GM12878 (cell line): ENCODE data around the gene SHLD1. TPM values are rescaled to one million over a fixed set of nuclear protein-coding genes. Genes with fewer than 3 reads are reported as not detected.

Experiments
- ATAC-seq: fragments of 200-7000 bp; cut with Tn5 transposase; 3 replicates; pipeline ENCODE4 v1.9.1; 2020; ENCODE audit warnings: mild to moderate bottlenecking, moderate library complexity
- BruUV-seq: library from RNA; stranded (reverse); fragments of 400-500 nt; replicated peaks from 2 replicates; lab custom pipeline; 2021; lab: Mats Ljungman, UMichigan
- CTCF ChIA-PET: fragments of 300-600 bp; sonication (Branson Sonifier 250); formaldehyde crosslinking; extraction: SDS; loops from one replicate; lab custom pipeline; 2021; ENCODE audit warnings: inconsistent platforms; lab: Yijun Ruan, JAX
- POLR2A ChIA-PET: fragments of 350-600 bp; formaldehyde crosslinking; extraction: SDS; loops from one replicate; lab custom pipeline; 2021; ENCODE audit warnings: inconsistent platforms; lab: Charles Lee
- RAD21 ChIA-PET: fragments of 300-600 bp; sonication (Branson Sonifier 250); formaldehyde crosslinking; loops from one replicate; lab custom pipeline; 2023; ENCODE audit warnings: antibody characterized with exemption; ENCODE audit not compliant: unreplicated experiment; lab: Charles Lee
- SMC1A ChIA-PET: fragments of 300-600 bp; sonication (Branson Sonifier 250); formaldehyde crosslinking; loops from one replicate; lab custom pipeline; 2023; ENCODE audit not compliant: unreplicated experiment, uncharacterized antibody; lab: Charles Lee
- DNase-seq: peaks from one replicate; pipeline ENCODE4 v3.0.0-alpha.2; 2011; ENCODE audit warnings: low read depth, low spot score
- FAIRE-seq: peaks from 3 replicates; lab custom pipeline; 2011; peaks lifted over from hg19 to GRCh38; lab: Jason Lieb, UNC
- H2AFZ ChIP-seq: 2 replicates; pipeline ENCODE4 v1.6.0; 2011; ENCODE audit warnings: low read depth, low read length, control low read depth; ENCODE audit not compliant: control insufficient read depth
- H3K27ac ChIP-seq: 2 replicates; pipeline ENCODE4 v1.5.1; 2011; ENCODE audit warnings: control low read depth; ENCODE audit not compliant: control insufficient read depth, insufficient read depth
- H3K27me3 ChIP-seq, 2 experiments: replicated peaks in 1 of 2; 2 replicates each; pipeline versions ENCODE4 v1.6.0 to v1.6.1; 2011; ENCODE audit warnings: low read length in 1 of 2; ENCODE audit not compliant: control insufficient read depth in 2 of 2, insufficient read depth in 2 of 2
- H3K36me3 ChIP-seq, 2 experiments: 2 replicates each; pipeline ENCODE4 v1.5.1; 2011; ENCODE audit warnings: low read length in 1 of 2; ENCODE audit not compliant: control insufficient read depth in 2 of 2, insufficient read depth in 2 of 2
- H3K4me1 ChIP-seq: 2 replicates; pipeline ENCODE4 v1.6.1; 2011; ENCODE audit warnings: mild to moderate bottlenecking, low read length, moderate library complexity, mixed read lengths; ENCODE audit not compliant: control insufficient read depth, insufficient read depth
- H3K4me2 ChIP-seq: 2 replicates; pipeline ENCODE4 v1.6.0; 2011; ENCODE audit warnings: control low read depth; ENCODE audit not compliant: control insufficient read depth, insufficient read depth
- H3K4me3 ChIP-seq: fragments of 200-600 bp; sonication (generic); 2 replicates; pipeline ENCODE4 v1.5.1; 2016
- H3K79me2 ChIP-seq: 2 replicates; pipeline ENCODE4 v1.6.0; 2011; ENCODE audit warnings: low read length; ENCODE audit not compliant: control insufficient read depth, insufficient read depth
- H3K9ac ChIP-seq: 2 replicates; pipeline ENCODE4 v1.8.0; 2011; ENCODE audit warnings: low read length, control low read depth, mixed read lengths; ENCODE audit not compliant: control insufficient read depth, insufficient read depth
- H3K9me3 ChIP-seq: replicated peaks from 3 replicates; pipeline ENCODE4 v1.5.1; 2011; ENCODE audit warnings: mild to moderate bottlenecking, low read length; ENCODE audit not compliant: control insufficient read depth, insufficient read depth
- H4K20me1 ChIP-seq: 2 replicates; pipeline ENCODE4 v1.6.0; 2011; ENCODE audit not compliant: control insufficient read depth, insufficient read depth
- CBFB ChIP-seq: IDR thresholded peaks from 2 replicates; pipeline ENCODE4 v1.6.1; 2016; ENCODE audit warnings: antibody characterized with exemption, low read depth
- CHD1 ChIP-seq: IDR thresholded peaks from 2 replicates; pipeline ENCODE4 v1.6.1; 2012; ENCODE audit warnings: low read depth, low read length, improper control_type of control experiment
- HDAC6 ChIP-seq: fragments of 200-600 bp; sonication (generic); IDR thresholded peaks from one replicate; pipeline ENCODE4 v1.8.0; 2017; ENCODE audit warnings: antibody characterized with exemption; ENCODE audit not compliant: unreplicated experiment
- IKZF1 ChIP-seq: fragments of 450-650 bp; conservative IDR thresholded peaks from 2 replicates; pipeline ENCODE4 v1.6.1; 2017; ENCODE audit warnings: antibody characterized with exemption, mild to moderate bottlenecking
- IRF4 ChIP-seq: IDR thresholded peaks from 2 replicates; pipeline ENCODE4 v1.6.1; 2011; ENCODE audit warnings: low read depth, low read length
- IRF5 ChIP-seq: fragments of 450-650 bp; IDR thresholded peaks from 2 replicates; pipeline ENCODE4 v1.6.1; 2017; ENCODE audit warnings: borderline replicate concordance
- MYB ChIP-seq: fragments of 150-350 bp; IDR thresholded peaks from 2 replicates; pipeline ENCODE4 v1.6.1; 2014; ENCODE audit warnings: mild to moderate bottlenecking, low read depth, low read length, borderline replicate concordance
- NFXL1 ChIP-seq: fragments of 450-650 bp; IDR thresholded peaks from 2 replicates; pipeline ENCODE4 v1.6.1; 2017; ENCODE audit warnings: antibody characterized with exemption, mild to moderate bottlenecking, borderline replicate concordance
- NFYA ChIP-seq: IDR thresholded peaks from 2 replicates; pipeline ENCODE4 v1.6.1; 2011; ENCODE audit warnings: low read depth, mild to moderate bottlenecking, low read length, improper control_type of control experiment, borderline replicate concordance
- NFYB ChIP-seq: IDR thresholded peaks from 2 replicates; pipeline ENCODE4 v1.6.1; 2011; ENCODE audit warnings: low read depth, mild to moderate bottlenecking, low read length, improper control_type of control experiment, moderate library complexity; ENCODE audit not compliant: insufficient read depth
- PBX3 ChIP-seq: IDR thresholded peaks from 2 replicates; pipeline ENCODE4 v1.6.1; 2011; ENCODE audit warnings: mild to moderate bottlenecking, low read depth, low read length, moderate library complexity; ENCODE audit not compliant: insufficient replicate concordance
- RUNX3 ChIP-seq: IDR thresholded peaks from 2 replicates; pipeline ENCODE4 v1.6.1; 2012; ENCODE audit warnings: low read length, inconsistent platforms
- SMAD5 ChIP-seq: IDR thresholded peaks from 2 replicates; pipeline ENCODE4 v1.6.1; 2016; ENCODE audit warnings: antibody characterized with exemption, low read depth
- SP1 ChIP-seq: IDR thresholded peaks from one replicate; pipeline ENCODE4 v1.6.1; 2011; ENCODE audit warnings: low read depth, low read length
- TAF1 ChIP-seq: IDR thresholded peaks from 2 replicates; pipeline ENCODE4 v1.6.1; 2011; ENCODE audit warnings: mild to moderate bottlenecking, low read depth, low read length, borderline replicate concordance
- TCF7 ChIP-seq: IDR thresholded peaks from 2 replicates; pipeline ENCODE4 v1.6.1; 2014; ENCODE audit warnings: antibody characterized with exemption, borderline replicate concordance
- USF2 ChIP-seq: IDR thresholded peaks from 2 replicates; pipeline ENCODE4 v1.6.1; 2011; ENCODE audit warnings: low read depth, low read length, improper control_type of control experiment, borderline replicate concordance
- ZBTB4 ChIP-seq: fragments of 450-650 bp; formaldehyde crosslinking; IDR thresholded peaks from 2 replicates; pipeline ENCODE4 v1.4.0; 2022; ENCODE audit warnings: mild to moderate bottlenecking, moderate library complexity
- WGBS: methylation state at CpG from one replicate; pipeline ENCODE4 v1.1.6; 2016; ENCODE audit warnings: low lambda C conversion rate; ENCODE audit not compliant: insufficient replicate concordance, insufficient coverage; ENCODE audit errors: missing lambda C conversion rate; 5-methylcytosine and 5-hydroxymethylcytosine counted together
- in situ Hi-C: fragments of 300-500 bp; cut with MboI; formaldehyde crosslinking; loops from 9 replicates; pipeline ENCODE4 v1.14.3; 2018; ENCODE audit warnings: mixed read lengths
- intact Hi-C: fragments of 100-400 bp; cut with micrococcal nuclease; formaldehyde crosslinking; loops from one replicate; pipeline ENCODE4 v1.14.2; 2022; ENCODE audit not compliant: unreplicated experiment
- polyA plus RNA-seq, 11 experiments: library from polyadenylated mRNA; depleted of rRNA in 4 of 11; unstranded in 6 of 11; stranded (reverse) in 5 of 11; fragments of >200 nt; fragmentation: Nextera tagmentation in 4 of 11; fragmentation: Illumina TruSeq in 1 of 11; extraction: Ambion mirVana in 4 of 11; extraction: Trizol in 1 of 11; gene quantifications; 1 replicate in 1 of 11; 2 replicates in 10 of 11; pipeline versions ENCODE4 v1.2.1 to v1.2.3, GENCODE V29; 2011 to 2016; ENCODE audit warnings: inconsistent platforms in 2 of 11, missing spikeins in 2 of 11, low read depth in 1 of 11
- total RNA-seq, 4 experiments: library from RNA; depleted of rRNA in 3 of 4; stranded (reverse); fragments of >200 nt in 3 of 4; fragmentation: Illumina TruSeq in 1 of 4; extraction: Trizol in 1 of 4; gene quantifications; 2 replicates each; pipeline versions ENCODE4 v1.2.1 to v1.2.3, GENCODE V29; 2013 to 2021

Gene SHLD1
- total and polyA plus RNA-seq, 10 of the 15 experiments (the other 5 are each of a cell fraction or from before 2014, with no cell fraction given), result 10.8 to 70.9 (median 25.4) TPM

DNA sequence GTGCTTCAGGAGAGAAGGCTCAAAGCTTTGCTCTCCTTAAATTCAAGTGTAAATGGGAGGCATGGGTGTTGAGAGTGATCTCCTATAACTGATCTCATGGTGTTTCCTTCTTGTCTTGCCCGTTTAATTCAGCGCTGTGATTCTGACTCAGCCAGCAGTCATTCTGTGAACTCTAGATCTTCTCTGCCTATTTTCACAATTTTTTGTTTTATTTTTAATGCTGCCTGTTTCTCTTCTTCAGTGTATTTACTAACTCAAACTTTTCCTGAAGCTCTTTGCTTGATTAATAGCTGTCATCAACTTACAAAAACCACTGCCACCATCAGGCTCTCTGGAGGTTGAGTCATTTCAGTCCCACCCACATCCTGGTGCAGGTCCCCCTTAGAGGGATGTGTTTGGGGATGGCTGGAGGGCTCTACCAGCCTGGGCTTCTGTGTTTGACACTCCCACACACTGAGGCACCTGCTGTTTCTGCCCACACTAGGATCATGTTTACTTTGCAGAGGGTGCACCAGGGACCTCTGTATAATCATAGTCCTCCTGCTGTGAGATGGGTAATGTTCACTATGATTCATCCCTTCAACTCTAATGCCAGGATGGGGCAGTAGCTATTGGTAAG is 94.0 kb downstream of the SHLD1 start:
- ATAC-seq (peak; percentile 87), FAIRE-seq (peak; percentile 7), DNase-seq (peak; percentile 78)
- ChIA-PET POLR2A (interaction anchor here (1.5 kb wide), 1 partner anchor 8 kb away, joined by 3 read pairs; no protein-coding TSS in a partner anchor), RAD21 (interaction anchor here (1.2 to 4.0 kb wide), 4 partner anchors 35 to 315 kb away, joined by 4 to 17 read pairs (median 11); no protein-coding TSS in a partner anchor), CTCF (interaction anchor here (1.0 to 1.4 kb wide), 3 partner anchors 36 to 287 kb away, joined by 3 to 4 read pairs (median 3); no protein-coding TSS in a partner anchor), SMC1A (interaction anchor here (0.6 to 2.8 kb wide), 10 partner anchors 36 to 442 kb away, joined by 3 to 14 read pairs (median 4); no protein-coding TSS in a partner anchor)
- Histone ChIP-seq H3K27me3 (no peaks in the 10 kb centered on the region), H4K20me1 (no peaks in the 10 kb centered on the region), H3K4me2 (peak overlapping the region; percentile 60), H3K4me3 (peak overlapping the region; percentile 24; the same call in 1 of the 2 replicates), H3K27ac (no peak overlapping the region), H3K9ac (no peak overlapping the region), H3K4me1 (peaks cover 31% of the 10 kb centered on the region), H3K79me2 (no peaks in the 10 kb centered on the region; the same call in 1 of the 2 replicates), H2AFZ (no peak overlapping the region), H3K9me3 (no peaks in the 10 kb centered on the region), H3K36me3 (no peaks in the 10 kb centered on the region)
- BruUV-seq, result no TSS peak
- intact Hi-C loops, result loop anchor here (2.0 kb wide), 1 partner anchor 159 kb away; no protein-coding TSS in a partner anchor
- in situ Hi-C loops, result no loop called here
- 0% methylated on average over 2 of the region's 2 CpGs for WGBS
- TF ChIP-seq SP1 (peak; percentile 34), IRF4 (peak; percentile 97), NFXL1 (no peak), CHD1 (no peak), USF2 (no peak), HDAC6 (no peak), MYB (no peak), IRF5 (no peak), RUNX3 (peak; percentile 97), IKZF1 (peak; percentile 95), NFYB (no peak), CBFB (peak; percentile 80), NFYA (no peak), PBX3 (peak; percentile 83), TCF7 (peak; percentile 53; the same call in 1 of the 2 replicates), SMAD5 (no peak), TAF1 (no peak), ZBTB4 (CRISPR knock-in tag) (no peak)
